Calu3 (cell line): ENCODE measurements around the gene FERMT1. TPM values are rescaled to one million over a fixed set of nuclear protein-coding genes. Genes with fewer than 3 reads are reported as not detected.

ENCODE experiments used
- BruUV-seq: library from RNA; stranded (reverse); fragments of 400-500 nt; replicated peaks from 2 replicates; lab custom pipeline; 2021; lab: Mats Ljungman, UMichigan
- CTCF ChIA-PET: fragments of 300-600 bp; sonication (Branson Sonifier 250); formaldehyde crosslinking; loops from one replicate; lab custom pipeline; 2022; ENCODE audit warnings: antibody characterized with exemption; lab: Charles Lee
- DNase-seq: peaks from one replicate; pipeline ENCODE4 v3.0.0; 2022
- H3K27ac Mint-ChIP-seq: one replicate; pipeline ENCODE4 v1.8.0; 2022; ENCODE audit warnings: mixed read lengths; ENCODE audit not compliant: unreplicated experiment
- H3K27me3 Mint-ChIP-seq: one replicate; pipeline ENCODE4 v1.8.0; 2022; ENCODE audit warnings: mixed read lengths; ENCODE audit not compliant: unreplicated experiment
- H3K36me3 Mint-ChIP-seq: one replicate; pipeline ENCODE4 v1.8.0; 2022; ENCODE audit warnings: mild to moderate bottlenecking, moderate library complexity, mixed read lengths; ENCODE audit not compliant: insufficient read depth, unreplicated experiment
- H3K4me1 Mint-ChIP-seq: one replicate; pipeline ENCODE4 v1.8.0; 2022; ENCODE audit warnings: mild to moderate bottlenecking, low read depth, mixed read lengths; ENCODE audit not compliant: unreplicated experiment
- H3K4me3 Mint-ChIP-seq: one replicate; pipeline ENCODE4 v1.8.0; 2022; ENCODE audit warnings: mild to moderate bottlenecking, low read depth, moderate library complexity, mixed read lengths; ENCODE audit not compliant: unreplicated experiment
- H3K9me3 Mint-ChIP-seq: one replicate; pipeline ENCODE4 v1.8.0; 2022; ENCODE audit warnings: low read depth, mixed read lengths; ENCODE audit not compliant: unreplicated experiment
- intact Hi-C: fragments of 100-400 bp; cut with micrococcal nuclease; formaldehyde crosslinking; loops from one replicate; pipeline ENCODE4 v1.10.0; 2022; ENCODE audit not compliant: unreplicated experiment
- total RNA-seq: library from RNA; stranded (reverse); gene quantifications from 2 replicates; pipeline ENCODE4 v1.2.3, GENCODE V29; 2022
- TF ChIP-seq, protein P1 (sequence below): fragments of 200-600 bp; IDR thresholded peaks from one replicate; pipeline ENCODE4 v1.8.0; 2022; ENCODE audit warnings: antibody characterized with exemption; ENCODE audit not compliant: unreplicated experiment

Gene FERMT1
- total RNA-seq, 1 experiment from 2014 or later = 23.5 TPM

- H3K27ac Mint-ChIP-seq = no peak overlapping the region
- TF ChIP-seq, protein P1, sequence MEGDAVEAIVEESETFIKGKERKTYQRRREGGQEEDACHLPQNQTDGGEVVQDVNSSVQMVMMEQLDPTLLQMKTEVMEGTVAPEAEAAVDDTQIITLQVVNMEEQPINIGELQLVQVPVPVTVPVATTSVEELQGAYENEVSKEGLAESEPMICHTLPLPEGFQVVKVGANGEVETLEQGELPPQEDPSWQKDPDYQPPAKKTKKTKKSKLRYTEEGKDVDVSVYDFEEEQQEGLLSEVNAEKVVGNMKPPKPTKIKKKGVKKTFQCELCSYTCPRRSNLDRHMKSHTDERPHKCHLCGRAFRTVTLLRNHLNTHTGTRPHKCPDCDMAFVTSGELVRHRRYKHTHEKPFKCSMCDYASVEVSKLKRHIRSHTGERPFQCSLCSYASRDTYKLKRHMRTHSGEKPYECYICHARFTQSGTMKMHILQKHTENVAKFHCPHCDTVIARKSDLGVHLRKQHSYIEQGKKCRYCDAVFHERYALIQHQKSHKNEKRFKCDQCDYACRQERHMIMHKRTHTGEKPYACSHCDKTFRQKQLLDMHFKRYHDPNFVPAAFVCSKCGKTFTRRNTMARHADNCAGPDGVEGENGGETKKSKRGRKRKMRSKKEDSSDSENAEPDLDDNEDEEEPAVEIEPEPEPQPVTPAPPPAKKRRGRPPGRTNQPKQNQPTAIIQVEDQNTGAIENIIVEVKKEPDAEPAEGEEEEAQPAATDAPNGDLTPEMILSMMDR = no peak
- H3K36me3 Mint-ChIP-seq = peaks cover 31% of the 10 kb centered on the region
- no peak for DNase-seq
- intact Hi-C loops = no loop called here
- H3K4me1 Mint-ChIP-seq = no peaks in the 10 kb centered on the region
- H3K4me3 Mint-ChIP-seq = no peak overlapping the region
- H3K9me3 Mint-ChIP-seq = no peaks in the 10 kb centered on the region
- no TSS peak for BruUV-seq
- CTCF ChIA-PET = no interaction called here
- no peaks in the 10 kb centered on the region for H3K27me3 Mint-ChIP-seq
These were observed 43.8 kb downstream of the FERMT1 start for GRCh38 chr20:6079016-6079415.

- CTCF ChIA-PET = no interaction called here
- H3K36me3 Mint-ChIP-seq = peaks cover 18% of the 10 kb centered on the region
- H3K27ac Mint-ChIP-seq = no peak overlapping the region
- H3K9me3 Mint-ChIP-seq = no peaks in the 10 kb centered on the region
- no peaks in the 10 kb centered on the region for H3K4me1 Mint-ChIP-seq
- BruUV-seq = no TSS peak
- H3K27me3 Mint-ChIP-seq = no peaks in the 10 kb centered on the region
- TF ChIP-seq, protein P1 = no peak
- DNase-seq = no peak
- no peak overlapping the region for H3K4me3 Mint-ChIP-seq
- intact Hi-C loops = loop anchor here (2.0 kb wide), 1 partner anchor 547 kb away; no protein-coding TSS in a partner anchor
These were observed 47.2 kb downstream of the FERMT1 start for GRCh38 chr20:6075428-6076219.

DNA sequence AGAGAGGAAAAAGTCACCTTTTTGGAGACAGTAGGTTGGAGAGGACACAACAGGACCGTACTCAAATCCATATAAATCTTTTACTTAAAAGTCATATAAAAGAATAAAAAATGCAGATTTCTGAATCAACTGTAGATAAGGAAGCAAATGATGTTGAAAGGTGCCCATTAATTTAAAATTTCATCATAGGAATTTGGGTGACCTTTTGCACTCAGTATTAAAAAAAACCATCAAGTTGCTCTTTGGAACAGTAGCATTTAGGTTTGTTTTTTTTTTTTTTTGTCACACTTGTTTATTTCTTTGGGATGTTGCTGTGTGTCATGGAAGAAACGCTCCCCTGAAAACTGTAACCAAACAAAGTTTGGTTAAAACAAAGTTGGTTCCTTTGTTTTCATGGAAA, 48.0 kb downstream of the FERMT1 start:
- H3K27ac Mint-ChIP-seq = no peak overlapping the region
- no peaks in the 10 kb centered on the region for H3K4me1 Mint-ChIP-seq
- CTCF ChIA-PET = no interaction called here
- no peak for DNase-seq
- no peaks in the 10 kb centered on the region for H3K27me3 Mint-ChIP-seq
- H3K4me3 Mint-ChIP-seq = no peak overlapping the region
- H3K9me3 Mint-ChIP-seq = no peaks in the 10 kb centered on the region
- no TSS peak for BruUV-seq
- intact Hi-C loops = no loop called here
- peaks cover 14% of the 10 kb centered on the region for H3K36me3 Mint-ChIP-seq
- TF ChIP-seq, protein P1 = no peak

DNA sequence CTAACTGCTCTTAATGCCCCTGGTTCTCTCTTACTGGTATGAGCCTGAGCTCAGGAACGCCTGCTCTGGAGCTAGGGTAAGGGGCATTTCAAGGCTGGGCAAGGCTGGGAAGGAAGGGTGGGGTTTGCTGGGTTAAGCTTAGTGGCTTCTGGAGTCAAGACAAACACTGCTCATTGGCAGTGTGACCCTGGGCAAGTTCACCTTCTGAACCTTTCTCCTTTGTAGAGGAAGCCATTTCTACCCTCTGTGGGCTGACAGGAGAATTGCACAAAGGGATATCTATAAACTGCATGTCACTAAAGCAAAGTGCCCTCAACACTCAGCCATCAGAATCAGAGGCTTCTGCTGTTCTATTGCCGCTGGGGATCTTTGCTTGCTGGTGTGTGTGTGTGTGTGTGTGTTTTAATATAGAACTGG, 48.7 kb downstream of the FERMT1 start:
- no peaks in the 10 kb centered on the region for H3K27me3 Mint-ChIP-seq
- intact Hi-C loops = no loop called here
- H3K36me3 Mint-ChIP-seq = peaks cover 14% of the 10 kb centered on the region
- CTCF ChIA-PET = interaction anchor here (0.6 to 1.5 kb wide), 3 partner anchors 66 to 545 kb away, joined by 5 read pairs; no protein-coding TSS in a partner anchor
- no peaks in the 10 kb centered on the region for H3K9me3 Mint-ChIP-seq
- H3K4me3 Mint-ChIP-seq = no peak overlapping the region
- peak overlapping the region; percentile 18 for H3K27ac Mint-ChIP-seq
- no peak for DNase-seq
- BruUV-seq = no TSS peak
- no peaks in the 10 kb centered on the region for H3K4me1 Mint-ChIP-seq
- TF ChIP-seq, protein P1 = no peak
